Lower leg skin (tissue), 4 donors: Measurements from ENCODE around the gene CCKAR. TPM values are rescaled to one million over a fixed set of nuclear protein-coding genes. Genes with fewer than 3 reads are reported as not detected.

ENCODE experiments used
- DNase-seq, 2 donors: peaks; one replicate each; pipeline ENCODE4 v3.0.0-alpha.2; 2019; ENCODE audit warnings: low spot score in 2 of 2
- H3K4me3 ChIP-seq: fragments of 200-600 bp; sonication (generic); 2 replicates; pipeline ENCODE4 v1.5.1; 2017; ENCODE audit warnings: mild to moderate bottlenecking, low read depth; ENCODE audit not compliant: poor library complexity, severe bottlenecking
- CTCF ChIP-seq, 3 donors: fragments of 450-650 bp; IDR thresholded peaks; one replicate each; pipeline ENCODE4 v1.5.1; 2016; ENCODE audit warnings: antibody characterized with exemption in 3 of 3, mild to moderate bottlenecking in 3 of 3, moderate library complexity in 2 of 3
- POLR2A ChIP-seq, 2 donors: fragments of 450-650 bp; IDR thresholded peaks; one replicate each; pipeline ENCODE4 v1.6.1; 2016 to 2017; ENCODE audit warnings: antibody characterized with exemption in 2 of 2, mild to moderate bottlenecking in 1 of 2, moderate library complexity in 1 of 2
- WGBS, 2 donors: methylation state at CpG; one replicate each; pipeline ENCODE4 v1.1.5; 2018; 5-methylcytosine and 5-hydroxymethylcytosine counted together
- intact Hi-C: fragments of 100-400 bp; cut with DNase I; formaldehyde crosslinking; loops from one replicate; pipeline ENCODE4 v1.15.0; 2023; ENCODE audit warnings: low total_unique reads
- total RNA-seq, 4 donors: library from RNA; depleted of rRNA; stranded (reverse); fragments of >200 nt; gene quantifications; one replicate each; pipeline ENCODE4 v1.1.0, GENCODE V29; 2016

The CCKAR gene
- total RNA-seq, 4 donors from 2014 or later, result not detected

- TF ChIP-seq POLR2A (IDR thresholded peaks at IDR 0.05) (no peak), CTCF (IDR thresholded peaks at IDR 0.05) (no peak)
- DNase-seq, result no peak
- intact Hi-C loops, result no loop called here
- no peak overlapping the region for H3K4me3 ChIP-seq
- 52 to 55% methylated on average over 7 of the region's 7 CpGs for WGBS, 2 donors
Observed at GRCh38 chr4:26441102-26441501, 49.2 kb downstream of the CCKAR start.

- no peak for TF ChIP-seq POLR2A (IDR thresholded peaks at IDR 0.05)
- no peak for TF ChIP-seq CTCF (IDR thresholded peaks at IDR 0.05)
- no peak for DNase-seq
- intact Hi-C loops, result no loop called here
- 39 to 47% methylated on average over 2 of the region's 2 CpGs for WGBS, 2 donors
- H3K4me3 ChIP-seq, result no peak overlapping the region
Observed at GRCh38 chr4:26434030-26434639, 56.1 kb downstream of the CCKAR start.

GRCh38 chr4:26433556-26433955, 56.7 kb downstream of the CCKAR start:
- TF ChIP-seq CTCF (IDR thresholded peaks at IDR 0.05), result no peak
- TF ChIP-seq POLR2A (IDR thresholded peaks at IDR 0.05), result no peak
- intact Hi-C loops, result no loop called here
- no peak overlapping the region for H3K4me3 ChIP-seq
- no peak for DNase-seq
- WGBS, 2 donors, result 94% methylated on average over 1 of the region's 1 CpG

GRCh38 chr4:26432419-26432818, 57.9 kb downstream of the CCKAR start:
- H3K4me3 ChIP-seq, result no peak overlapping the region
- 56 to 63% methylated on average over 5 of the region's 5 CpGs for WGBS, 2 donors
- DNase-seq, result no peak
- TF ChIP-seq CTCF (IDR thresholded peaks at IDR 0.05), result no peak
- no peak for TF ChIP-seq POLR2A (IDR thresholded peaks at IDR 0.05)
- intact Hi-C loops, result no loop called here

GRCh38 chr4:26431461-26432180, 58.7 kb downstream of the CCKAR start:
- no peak for DNase-seq
- intact Hi-C loops, result no loop called here
- WGBS, 2 donors, result 52 to 61% methylated on average over 2 of the region's 2 CpGs
- TF ChIP-seq POLR2A (IDR thresholded peaks at IDR 0.05), result no peak
- no peak for TF ChIP-seq CTCF (IDR thresholded peaks at IDR 0.05)
- H3K4me3 ChIP-seq, result no peak overlapping the region

Other genes with a start within 250 kb of the CCKAR start
- 10 to 100 TPM; 41.1 to 48.3 (median 45.5) TPM for gene RBPJ, start 169.5 kb downstream of the CCKAR start, total RNA-seq
- gene TBC1D19, start 93.6 kb upstream of the CCKAR start, total RNA-seq, result 10 to 100 TPM in 2 of 4 donors, 1 to 10 TPM in 2; 7.5 to 15.7 (median 9.0) TPM